Stimulated activated CD4-positive, alpha-beta T cell treated with anti-CD3 and anti-CD28 coated beads, Interleukin-1b, Interleukin-23, amount 100 ng/mL, for 4 hours (primary cell): Measurements from ENCODE around the gene CDC14B.

Source experiments
- DNase-seq, 2 donors: peaks; one replicate each; pipeline ENCODE4 v3.0.0-alpha.2; 2020; ENCODE audit warnings: low read depth in 2 of 2

The CDC14B gene

GRCh38 chr9:96502539-96503373, 116.9 kb downstream of the CDC14B start:
- DNase-seq, result no peak

DNA sequence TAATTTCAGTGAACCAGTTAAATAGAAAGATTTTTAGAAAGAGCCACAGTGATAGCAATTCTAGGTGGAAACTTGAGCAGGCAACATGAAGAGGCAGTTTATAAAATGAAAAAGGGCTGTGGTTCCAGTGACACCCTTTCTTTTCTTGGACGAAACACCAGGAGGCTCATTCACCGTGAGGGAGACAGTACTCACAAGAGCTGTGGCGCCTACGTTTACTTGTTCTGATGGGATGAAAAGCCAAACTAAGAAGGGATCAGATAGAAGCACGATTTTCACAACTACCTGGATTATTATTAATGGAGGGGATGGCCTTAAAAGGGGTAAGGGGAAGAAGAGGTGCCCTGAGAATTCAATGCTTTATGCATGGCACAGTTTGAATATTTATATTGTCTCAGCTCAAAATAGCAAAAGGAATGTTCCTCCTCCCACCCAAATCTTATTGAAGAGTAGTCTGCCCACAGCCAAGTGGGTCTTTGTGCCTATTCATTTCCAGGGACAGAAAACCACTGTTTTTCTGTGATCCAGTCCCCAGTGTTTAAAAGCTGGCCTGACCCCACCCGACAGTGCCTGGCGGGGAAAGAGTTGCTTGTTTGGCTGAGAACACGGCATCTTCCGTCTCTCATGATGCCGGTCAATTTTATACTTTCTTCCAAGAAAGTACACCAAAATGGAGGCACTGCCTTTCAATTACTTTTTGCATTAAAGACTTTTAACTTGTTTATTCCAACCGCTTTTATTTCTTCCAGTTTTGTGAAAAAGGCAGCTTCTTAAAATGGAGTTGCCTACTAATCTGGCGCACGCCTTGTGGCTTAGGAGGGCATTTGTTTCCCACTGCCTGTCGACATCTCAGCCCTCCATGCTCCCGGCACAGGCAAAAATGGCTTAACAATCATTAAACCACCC, 117.8 kb downstream of the CDC14B start:
- no peak for DNase-seq

DNA sequence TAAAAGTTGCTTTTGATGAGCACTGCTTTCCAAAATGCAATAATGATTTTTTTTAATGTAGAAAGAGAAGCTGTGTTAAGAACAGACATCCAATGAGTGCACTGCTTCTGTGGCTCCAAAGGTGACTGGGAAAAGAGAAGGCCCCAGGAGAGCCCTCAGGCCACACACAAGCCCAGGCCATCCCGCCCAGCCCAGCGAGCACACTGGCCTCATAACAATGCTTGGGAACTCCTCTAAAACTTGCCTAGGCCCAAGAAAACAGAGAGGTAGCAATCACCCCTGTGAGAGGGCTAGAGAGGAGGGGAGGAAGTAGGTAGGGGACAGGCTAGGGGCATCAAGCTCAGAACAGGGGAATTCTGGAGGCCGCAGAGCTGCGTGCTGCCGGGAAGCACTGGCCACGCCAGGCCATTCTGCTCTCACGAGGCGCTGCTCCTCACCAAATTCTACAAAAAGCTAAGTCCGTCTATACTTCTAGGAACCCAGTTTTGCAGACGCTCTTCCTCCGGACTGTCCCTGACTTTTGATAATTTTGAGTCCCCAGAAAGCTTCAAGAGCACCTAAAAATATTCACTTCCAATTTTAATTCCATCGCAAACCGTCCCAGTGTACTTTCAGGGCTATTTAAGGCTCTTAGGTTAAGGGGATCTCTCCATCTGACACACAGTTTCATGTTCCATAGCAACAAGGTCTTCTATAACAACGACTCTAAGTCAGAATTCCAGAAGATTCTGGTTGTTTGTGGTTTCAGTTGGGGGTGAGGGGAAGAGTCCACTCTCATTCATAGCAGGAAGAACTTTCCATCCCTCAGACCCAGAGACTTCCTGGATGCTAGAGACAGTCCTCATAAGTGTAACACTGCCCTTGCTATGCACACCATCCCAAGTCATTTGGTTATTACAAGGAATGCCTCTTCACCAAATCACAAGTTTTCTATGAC, 118.7 kb downstream of the CDC14B start:
- no peak for DNase-seq

DNA sequence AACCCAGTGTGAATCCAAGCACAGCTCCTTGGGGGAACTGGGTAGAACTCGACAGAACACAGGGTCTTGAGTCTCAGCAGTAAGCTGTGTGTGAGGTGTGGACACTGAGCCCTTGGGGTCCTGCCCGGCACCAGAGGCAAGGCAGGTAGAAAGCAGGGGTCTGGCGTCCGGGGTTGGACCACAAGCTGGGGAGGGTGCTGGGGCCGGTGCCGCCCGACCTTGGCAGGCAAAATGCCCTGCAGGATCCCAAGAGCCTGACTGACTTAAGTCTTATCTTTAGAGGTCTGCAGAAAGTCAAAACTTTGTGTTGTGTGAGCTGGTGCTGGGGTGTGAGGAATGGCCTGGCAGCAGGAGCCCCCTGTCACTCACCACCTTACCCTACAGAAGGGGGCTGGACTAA, 120.4 kb downstream of the CDC14B start:
- DNase-seq, result no peak

DNA sequence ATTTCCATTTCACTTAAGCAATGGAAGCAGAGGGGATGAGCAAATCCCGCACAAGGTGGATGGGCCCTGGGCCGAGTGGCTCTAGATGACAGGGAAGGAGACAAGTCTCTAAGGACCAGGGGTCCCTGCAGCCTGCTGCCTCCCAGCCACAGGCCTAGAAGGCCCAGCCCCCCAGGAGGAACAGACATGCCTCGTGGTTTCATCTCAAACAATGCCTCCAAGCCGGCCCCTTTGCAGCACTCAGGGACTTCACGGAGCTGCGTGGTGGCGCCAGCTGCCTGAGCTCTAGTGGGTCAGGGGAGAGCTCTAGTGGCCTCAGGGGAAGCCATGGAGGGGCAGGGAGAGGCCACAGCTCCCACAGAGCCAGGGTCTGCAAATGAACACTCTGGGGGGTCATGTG, 120.8 kb downstream of the CDC14B start:
- DNase-seq, result no peak

DNA sequence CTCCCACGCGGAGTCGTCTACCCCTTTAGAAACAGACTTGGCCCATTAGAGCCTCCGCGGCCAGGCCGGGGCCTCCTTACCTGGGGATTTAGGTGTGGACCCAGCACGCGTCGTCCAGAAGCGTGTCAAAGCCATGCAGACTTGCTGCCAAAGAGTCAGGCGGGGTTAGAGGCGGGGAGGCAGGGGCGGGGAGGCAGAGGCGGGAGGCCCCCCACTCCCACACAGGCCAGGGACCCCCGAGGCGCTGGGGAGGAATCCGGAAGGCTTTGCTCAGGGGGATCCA, 122.6 kb downstream of the CDC14B start:
- no peak for DNase-seq

DNA sequence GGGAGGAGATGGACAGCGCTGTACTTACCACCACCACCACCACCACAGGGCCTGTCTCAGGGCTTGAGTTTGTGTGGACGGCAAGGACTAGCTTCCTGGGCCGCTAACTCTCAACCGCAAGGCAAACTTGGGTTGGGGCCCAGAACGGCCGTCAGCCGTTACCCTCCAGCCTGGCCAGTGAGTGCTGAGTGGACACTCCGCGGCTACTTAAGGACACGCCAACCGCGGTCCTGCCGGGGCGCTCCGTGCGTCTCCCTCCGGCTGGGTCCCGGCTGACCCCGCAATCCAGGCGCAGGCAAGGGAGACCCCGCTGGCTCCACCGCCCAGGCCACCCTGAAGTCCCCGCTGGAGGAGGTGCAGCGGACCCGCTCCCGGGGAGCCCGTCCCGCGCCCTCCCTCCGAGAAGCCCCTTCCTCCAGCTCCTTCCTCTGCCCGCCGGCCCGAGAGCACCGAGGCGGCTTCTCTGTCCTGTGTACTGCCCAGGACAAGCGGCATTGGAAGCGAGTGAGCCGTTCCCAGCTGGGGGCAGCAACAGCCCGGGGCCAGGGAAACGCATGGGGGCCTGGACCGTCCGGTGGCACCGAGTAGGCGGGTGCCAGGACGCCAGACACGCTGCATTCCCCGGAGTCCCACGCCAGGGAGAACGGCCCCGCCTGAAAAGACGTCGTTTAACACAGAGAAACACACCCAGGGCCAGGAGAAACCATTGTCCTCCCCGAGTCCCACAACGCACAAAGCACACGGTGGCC, 123.1 kb downstream of the CDC14B start:
- DNase-seq, result no peak

- DNase-seq, result no peak
Observed at GRCh38 chr9:96495341-96495740, 124.3 kb downstream of the CDC14B start.

DNA sequence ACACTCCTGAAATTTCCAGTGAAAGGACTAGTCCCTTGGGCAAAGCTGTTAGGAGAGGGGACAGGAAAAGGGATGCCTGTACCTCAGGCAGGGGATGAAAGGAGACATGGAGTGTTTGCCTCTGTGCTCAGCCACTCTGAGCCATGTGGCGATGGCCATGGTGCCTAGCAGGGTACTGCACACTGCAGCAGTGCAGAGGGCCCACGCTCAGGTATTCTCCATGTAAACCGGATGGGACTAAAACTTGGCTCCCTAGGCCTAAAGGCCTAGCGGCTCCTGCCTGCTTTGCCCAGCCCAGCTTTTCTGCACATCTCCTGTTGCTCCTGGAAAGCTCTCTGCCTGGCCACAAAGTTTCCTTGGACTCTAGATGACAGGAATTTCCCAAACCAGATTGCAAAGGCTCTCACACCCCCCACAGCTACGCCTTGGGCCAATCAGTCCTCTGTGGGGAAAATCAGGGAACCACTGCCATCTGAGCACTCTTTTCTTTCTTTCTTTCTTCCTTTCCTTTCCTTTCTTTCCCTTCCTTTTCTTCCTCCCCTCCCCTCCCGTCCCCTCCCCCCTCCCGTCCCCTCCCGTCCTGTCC, 125.3 kb downstream of the CDC14B start:
- no peak for DNase-seq

DNA sequence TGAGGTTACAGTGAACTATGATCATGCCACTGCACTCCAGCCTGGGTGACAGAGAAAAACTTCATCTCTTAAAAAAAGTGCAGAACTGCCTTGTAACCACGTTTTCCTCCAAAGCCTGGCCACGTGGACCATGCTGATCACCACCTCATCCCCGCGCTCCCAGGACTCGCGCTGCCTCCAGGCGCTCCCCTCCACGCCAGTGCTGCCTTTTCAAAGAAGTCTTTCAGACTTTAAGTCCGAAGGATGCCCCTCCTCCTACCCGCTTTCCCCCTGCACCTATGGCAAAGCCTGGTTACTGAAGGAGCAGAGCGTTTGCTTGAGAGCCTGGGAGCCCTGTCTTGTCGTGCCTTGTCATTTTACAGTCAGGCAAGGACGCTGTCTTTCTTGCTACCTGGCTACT, 125.9 kb downstream of the CDC14B start:
- no peak for DNase-seq

DNA sequence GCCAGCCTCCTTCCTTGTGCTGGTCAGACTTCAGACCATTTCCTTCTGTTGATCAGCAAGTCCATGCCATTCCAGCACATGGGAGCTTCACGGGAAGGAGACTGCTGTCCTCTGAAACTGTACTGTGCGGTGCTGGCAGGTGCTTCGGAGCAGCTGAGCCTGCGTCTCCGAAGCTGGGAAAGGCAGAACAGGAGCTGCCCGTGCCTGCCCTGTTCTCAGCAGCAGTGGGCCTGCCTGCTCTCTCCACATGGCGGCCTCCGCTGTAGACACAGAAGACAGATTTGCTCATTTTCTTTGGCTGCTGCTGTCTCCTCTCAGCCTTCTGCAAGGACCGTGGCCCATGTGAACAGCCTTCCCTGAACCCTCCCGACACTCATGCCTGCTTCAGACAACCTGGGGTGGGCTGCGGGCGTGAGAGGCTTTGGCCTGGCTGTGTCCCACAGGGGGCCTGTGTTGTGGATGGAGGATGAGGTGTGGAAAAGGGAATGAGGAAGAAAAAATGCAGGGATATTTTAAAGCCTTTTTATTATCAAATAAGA, 126.6 kb downstream of the CDC14B start:
- no peak for DNase-seq

DNA sequence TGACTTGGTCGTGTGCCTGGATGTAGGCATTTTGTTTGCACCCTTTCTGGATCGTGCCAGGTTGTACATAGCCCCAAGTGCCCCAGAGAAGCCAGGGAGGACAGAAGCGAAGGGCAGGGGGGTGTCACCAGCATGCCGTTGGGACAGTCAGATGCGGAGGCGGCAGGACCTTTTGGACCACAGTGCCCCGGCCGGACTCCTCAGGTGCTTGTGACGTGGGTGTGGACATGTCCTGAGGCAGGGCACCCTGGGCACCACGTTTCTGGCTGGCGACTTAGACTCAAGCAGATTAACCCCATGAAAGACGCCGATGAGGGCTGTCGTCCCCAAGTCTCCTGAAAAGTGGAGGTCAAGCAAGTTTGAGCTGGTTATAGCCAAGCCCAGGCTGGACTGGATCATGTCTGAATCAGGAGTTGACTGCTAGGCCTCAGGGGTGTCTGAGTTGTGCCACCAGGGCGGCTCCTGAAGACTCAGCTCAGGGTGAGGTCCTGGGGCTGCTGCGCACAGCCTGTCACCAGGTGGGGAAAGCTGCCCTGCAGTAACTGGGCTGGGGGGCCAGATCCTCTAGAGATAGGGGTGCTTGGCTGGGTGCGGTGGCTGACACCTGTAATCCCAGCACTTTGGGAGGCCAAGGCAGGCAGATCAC, 127.6 kb downstream of the CDC14B start:
- DNase-seq, result no peak

- DNase-seq, result peak in 1 of 2 donors; percentile 0
Observed at GRCh38 chr9:96491079-96491879, 128.4 kb downstream of the CDC14B start.

DNA sequence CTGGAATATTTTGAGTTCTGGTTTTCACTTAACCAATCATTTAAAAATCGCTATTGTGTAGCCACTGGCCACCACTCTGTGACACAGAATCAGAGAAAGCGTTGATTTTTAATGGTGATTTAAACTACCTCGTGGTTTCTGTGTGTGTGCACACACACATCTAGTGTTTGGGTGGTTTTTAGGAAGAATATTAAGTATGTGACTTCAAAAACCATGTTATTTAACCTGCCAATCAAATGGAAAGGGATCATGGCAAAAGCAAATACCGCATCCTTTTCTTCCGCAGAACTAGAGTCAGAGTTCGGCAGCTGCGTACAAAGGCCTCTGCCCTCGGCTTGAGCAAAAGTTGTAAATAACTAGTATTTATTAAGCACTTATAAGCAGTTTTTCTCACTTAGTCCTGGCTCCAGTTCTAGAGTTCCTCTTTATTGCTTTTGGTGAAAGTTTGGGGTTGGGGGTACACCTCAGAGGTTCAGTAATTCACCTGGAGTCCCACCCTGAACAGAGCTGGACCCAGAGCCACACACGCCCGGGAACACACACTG, 129.0 kb downstream of the CDC14B start:
- no peak for DNase-seq

GRCh38 chr9:96489482-96489979, 130.1 kb downstream of the CDC14B start:
- no peak for DNase-seq

DNA sequence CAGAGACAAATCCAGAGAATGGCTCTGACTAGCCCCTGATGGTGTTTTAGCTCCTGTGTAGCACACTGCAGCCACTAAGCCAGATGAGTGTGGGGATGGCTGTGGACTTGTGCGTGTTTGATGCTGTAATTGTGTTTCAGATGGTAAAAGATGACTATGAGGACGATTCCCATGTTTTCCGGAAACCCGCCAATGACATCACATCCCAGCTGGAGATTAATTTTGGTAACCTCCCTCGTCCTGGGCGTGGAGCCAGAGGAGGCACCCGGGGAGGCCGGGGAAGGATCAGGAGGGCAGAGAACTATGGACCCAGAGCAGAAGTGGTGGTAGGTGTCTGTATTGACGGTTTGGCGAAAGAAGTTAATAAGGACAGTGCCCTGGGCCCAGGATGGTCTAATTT, 131.7 kb downstream of the CDC14B start:
- no peak for DNase-seq

DNA sequence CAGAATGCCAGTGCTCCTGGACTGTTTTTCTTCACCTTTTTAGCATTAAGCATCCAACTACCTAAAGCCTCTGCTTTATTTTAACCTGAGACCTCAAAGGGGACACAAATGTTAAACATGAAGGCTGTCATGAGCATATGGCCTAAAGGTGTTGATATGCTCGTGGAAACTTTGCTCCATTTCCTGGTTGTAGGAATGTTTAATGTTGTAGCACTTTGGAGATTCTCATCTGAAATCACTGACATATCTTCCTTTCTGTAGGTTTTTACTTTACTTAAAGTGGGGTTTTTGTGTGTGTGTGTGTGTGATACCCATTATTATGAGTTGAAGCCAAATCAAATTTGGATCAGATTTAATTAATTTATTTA, 132.6 kb downstream of the CDC14B start:
- no peak for DNase-seq

DNA sequence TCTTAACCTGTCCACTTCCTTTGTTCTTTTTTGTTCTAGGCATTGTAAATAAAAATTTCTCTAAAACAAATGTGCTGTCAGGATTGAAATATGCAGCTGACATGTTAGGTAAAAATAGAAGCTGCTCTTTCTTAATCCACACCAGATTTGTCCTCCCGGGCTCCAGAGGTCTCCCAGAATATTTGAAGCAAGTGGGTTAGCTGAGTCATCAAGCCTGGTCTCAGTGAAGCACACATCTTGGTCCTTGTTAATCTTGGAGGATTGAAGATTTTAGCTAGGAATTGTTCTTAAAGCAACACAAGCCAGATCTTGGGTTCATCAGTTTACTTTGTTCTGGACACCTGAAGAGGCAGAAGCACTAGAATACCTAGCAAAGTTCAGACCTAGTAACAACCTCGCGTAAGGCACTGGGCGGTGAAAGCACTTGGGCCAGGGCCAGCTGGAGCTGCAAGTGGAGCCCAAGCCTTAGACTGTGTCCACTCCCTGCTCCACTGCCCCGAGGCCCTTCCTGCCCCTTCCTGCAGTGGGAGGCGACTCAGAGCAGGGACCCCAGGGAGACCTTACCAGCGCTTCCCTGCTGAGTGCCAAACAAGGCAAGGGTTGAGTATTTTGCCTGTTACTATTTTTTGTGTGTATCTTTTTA, 133.1 kb downstream of the CDC14B start:
- no peak for DNase-seq
